GM12865 (cell line): ENCODE data around the gene TJP3.

Source experiments
- DNase-seq: peaks from one replicate; pipeline ENCODE4 v3.0.0; 2010; ENCODE audit warnings: low read depth
- H3K4me3 ChIP-seq: 2 replicates; pipeline ENCODE4 v1.5.1; 2011; ENCODE audit warnings: mild to moderate bottlenecking, low read depth, low read length, control low read depth
- TF ChIP-seq, protein P1 (sequence below): IDR thresholded peaks from 2 replicates; pipeline ENCODE4 v1.5.1; 2011; ENCODE audit warnings: low read length, control low read depth, low read depth, inconsistent platforms; ENCODE audit not compliant: insufficient read depth; ENCODE audit errors: missing control alignments

The TJP3 gene

DNA sequence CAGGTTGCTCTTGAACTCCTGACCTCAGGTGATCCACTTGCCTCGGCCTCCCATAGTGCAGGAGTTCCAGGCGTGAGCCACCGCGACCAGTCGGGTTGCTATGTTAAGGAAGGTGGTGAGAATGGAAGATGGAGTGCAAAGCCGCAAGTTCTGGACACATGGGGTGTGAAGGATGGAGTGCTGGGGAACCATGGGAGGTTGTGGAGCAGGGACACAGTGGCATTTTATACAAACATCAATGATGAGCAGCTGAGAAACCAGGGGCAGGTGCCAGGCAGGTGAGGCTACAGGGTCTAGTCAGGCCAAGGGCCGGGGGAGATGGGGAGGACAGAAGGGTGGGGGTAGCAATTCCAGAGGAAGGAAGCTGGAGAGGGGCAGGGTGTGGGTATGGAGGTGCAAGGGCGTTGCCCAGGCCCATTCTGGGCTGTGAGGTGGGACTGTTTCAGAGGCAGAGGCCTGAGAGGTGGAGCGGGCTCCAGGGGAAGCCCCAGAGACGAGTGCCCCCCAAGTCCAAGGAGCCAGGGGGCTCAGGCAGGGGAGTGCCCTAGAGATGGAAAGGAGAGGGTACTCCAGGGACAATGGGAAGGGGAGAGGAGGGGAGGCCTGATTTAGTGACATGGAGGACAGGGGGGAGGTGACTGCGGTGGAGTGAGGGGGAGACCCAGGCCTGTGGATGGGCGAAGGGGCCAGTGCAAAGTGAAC is 65.8 kb downstream of the TJP3 start:
- TF ChIP-seq, protein P1, sequence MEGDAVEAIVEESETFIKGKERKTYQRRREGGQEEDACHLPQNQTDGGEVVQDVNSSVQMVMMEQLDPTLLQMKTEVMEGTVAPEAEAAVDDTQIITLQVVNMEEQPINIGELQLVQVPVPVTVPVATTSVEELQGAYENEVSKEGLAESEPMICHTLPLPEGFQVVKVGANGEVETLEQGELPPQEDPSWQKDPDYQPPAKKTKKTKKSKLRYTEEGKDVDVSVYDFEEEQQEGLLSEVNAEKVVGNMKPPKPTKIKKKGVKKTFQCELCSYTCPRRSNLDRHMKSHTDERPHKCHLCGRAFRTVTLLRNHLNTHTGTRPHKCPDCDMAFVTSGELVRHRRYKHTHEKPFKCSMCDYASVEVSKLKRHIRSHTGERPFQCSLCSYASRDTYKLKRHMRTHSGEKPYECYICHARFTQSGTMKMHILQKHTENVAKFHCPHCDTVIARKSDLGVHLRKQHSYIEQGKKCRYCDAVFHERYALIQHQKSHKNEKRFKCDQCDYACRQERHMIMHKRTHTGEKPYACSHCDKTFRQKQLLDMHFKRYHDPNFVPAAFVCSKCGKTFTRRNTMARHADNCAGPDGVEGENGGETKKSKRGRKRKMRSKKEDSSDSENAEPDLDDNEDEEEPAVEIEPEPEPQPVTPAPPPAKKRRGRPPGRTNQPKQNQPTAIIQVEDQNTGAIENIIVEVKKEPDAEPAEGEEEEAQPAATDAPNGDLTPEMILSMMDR: no peak
- no peak overlapping the region for H3K4me3 ChIP-seq
- no peak for DNase-seq

DNA sequence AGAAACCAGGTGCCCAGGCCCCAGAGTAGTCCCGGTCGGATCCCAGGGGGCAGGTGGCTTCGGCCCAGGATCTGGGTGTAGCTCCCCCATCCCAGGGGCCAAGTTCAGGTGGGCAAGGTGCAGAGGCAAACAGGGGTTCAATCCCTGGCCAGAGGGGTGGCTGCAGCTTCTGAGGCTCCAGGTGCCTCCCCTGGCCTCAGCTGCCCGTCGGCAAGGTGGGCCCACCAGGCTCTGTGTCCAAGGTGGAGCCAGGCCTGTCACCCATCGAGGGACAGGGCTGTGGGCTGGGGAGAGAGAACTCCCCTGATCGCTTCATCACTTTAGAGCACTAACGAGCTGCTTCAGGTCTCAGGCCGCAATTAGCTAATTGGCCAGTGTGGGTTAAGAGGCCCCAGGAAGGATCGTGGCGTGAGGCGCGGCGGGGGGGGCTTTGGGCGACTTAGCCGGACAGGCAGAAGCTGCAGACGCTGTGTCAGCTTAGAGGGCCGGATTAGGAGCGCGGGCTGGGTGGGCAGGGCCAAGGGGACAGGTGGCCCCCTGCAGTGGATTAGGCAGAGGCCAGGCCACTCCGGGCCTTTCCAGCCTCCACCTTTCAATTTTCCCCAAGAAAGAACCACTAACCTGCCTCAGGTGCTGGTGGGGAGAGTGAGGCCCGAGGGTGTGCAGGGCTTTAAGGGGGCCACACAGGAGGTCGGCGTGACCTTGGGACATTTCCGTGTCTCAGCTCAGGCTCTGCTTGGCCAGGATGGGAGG is 66.6 kb downstream of the TJP3 start:
- no peak for DNase-seq
- TF ChIP-seq, protein P1: no peak
- H3K4me3 ChIP-seq: no peak overlapping the region

DNA sequence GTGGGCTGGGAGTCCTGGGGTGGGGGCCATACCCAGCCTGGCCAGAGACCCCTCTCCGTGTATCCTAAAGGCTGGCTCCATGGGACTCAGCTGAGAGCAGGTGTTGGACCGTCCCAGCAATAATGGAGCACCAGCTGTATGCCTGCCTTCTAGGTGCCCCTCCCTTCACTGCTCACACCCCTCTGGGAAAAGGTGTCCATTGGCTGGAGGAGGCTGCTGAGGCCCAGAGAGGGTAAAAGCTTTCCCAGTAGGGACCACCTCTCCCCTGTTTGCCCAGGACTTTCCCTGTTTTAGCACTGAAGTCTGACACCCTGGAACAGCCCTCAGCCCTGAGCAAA is 67.2 kb downstream of the TJP3 start:
- TF ChIP-seq, protein P1: no peak
- H3K4me3 ChIP-seq: no peak overlapping the region
- DNase-seq: no peak

DNA sequence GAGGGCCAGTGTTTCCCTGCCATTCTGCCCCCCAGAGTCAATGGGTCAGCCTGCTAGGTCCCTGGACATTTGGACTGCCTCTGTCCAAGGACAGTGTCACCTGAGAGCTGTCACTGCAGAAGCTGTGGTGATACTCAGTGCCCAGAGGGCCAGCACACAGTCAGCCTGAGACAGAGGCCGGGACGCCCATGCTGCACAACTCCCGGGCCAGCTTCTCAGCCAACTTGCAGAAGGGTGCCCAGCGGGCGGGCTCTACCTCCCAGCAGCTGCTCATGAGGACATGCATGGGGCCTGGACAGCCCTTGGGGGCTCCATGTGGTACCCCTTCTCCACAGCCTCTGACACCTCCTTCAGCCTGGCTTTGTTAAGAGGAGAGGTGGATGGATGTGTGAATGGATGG is 67.6 kb downstream of the TJP3 start:
- no peak overlapping the region for H3K4me3 ChIP-seq
- DNase-seq: no peak
- TF ChIP-seq, protein P1: no peak

DNA sequence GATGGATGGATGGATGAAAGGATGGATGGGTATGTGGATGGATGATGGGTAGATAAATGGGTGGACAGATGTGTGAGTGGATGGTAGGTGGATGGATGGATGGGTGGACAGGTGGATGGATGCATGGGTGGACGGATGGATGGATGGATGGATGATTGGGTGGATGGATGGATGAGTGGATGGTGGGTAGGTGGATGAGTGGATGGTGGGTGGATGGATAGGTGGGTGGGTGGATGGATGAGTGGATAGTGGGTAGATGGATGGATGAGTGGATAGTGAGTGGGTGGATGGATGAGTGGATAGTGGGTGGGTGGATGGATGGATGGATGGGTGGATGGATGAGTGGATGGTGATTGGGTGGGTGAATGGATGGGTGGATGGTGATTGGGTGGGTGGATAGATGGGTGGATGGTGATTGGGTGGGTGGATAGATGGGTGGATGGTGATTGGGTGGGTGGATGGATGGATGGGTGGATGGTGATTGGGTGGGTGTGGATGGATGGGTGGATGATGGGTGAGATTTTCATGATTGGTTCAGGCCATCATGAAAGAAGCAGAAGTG is 68.4 kb downstream of the TJP3 start:
- no peak for DNase-seq
- no peak overlapping the region for H3K4me3 ChIP-seq
- TF ChIP-seq, protein P1: no peak

- DNase-seq: no peak
- no peak overlapping the region for H3K4me3 ChIP-seq
- TF ChIP-seq, protein P1: no peak
Measured at GRCh38 chr19:3778104-3778867, 70.1 kb downstream of the TJP3 start.
